K562 (cell line): ENCODE measurements around the gene ST6GALNAC5. TPM values are rescaled to one million over a fixed set of nuclear protein-coding genes. Genes with fewer than 3 reads are reported as not detected.

Experiments used
- ATAC-seq: fragments of 200-7000 bp; cut with Tn5 transposase; 3 replicates; pipeline ENCODE4 v1.9.1; 2020; ENCODE audit warnings: moderate library complexity
- BruUV-seq: library from RNA; stranded (reverse); fragments of 400-500 nt; replicated peaks from 2 replicates; lab custom pipeline; 2021; lab: Mats Ljungman, UMichigan
- CTCF ChIA-PET: fragments of 300-600 bp; formaldehyde crosslinking; extraction: SDS; loops from one replicate; lab custom pipeline; 2021; ENCODE audit warnings: low intra/inter-chr PET ratio; lab: Yijun Ruan, JAX
- POLR2A ChIA-PET: fragments of 300-600, 350-650 bp; sonication (Branson Sonifier 250); formaldehyde crosslinking; extraction: SDS; loops from one replicate; lab custom pipeline; 2021; ENCODE audit warnings: antibody characterized with exemption, inconsistent platforms; lab: Yijun Ruan, JAX
- DNase-seq, 4 experiments: peaks; one replicate each; pipeline versions ENCODE4 v3.0.0 to v3.0.0-alpha.2; 2011 to 2018; ENCODE audit warnings: low spot score in 3 of 4, mixed read lengths in 3 of 4; ENCODE audit errors: extremely low read depth in 1 of 4
- FAIRE-seq: peaks from 2 replicates; lab custom pipeline; 2011; peaks lifted over from hg19 to GRCh38; lab: Jason Lieb, UNC
- H2AFZ ChIP-seq: 2 replicates; pipeline ENCODE4 v1.6.0; 2011; ENCODE audit warnings: low read depth, low read length, control low read depth, inconsistent platforms
- H3K27ac ChIP-seq: fragments of 200-600 bp; 3 replicates; pipeline ENCODE4 v1.8.0; 2011; ENCODE audit warnings: low read depth, mild to moderate bottlenecking, control low read depth, inconsistent platforms, low read length, moderate library complexity, mixed read lengths; ENCODE audit errors: extremely low read depth
- H3K27me3 ChIP-seq, 2 experiments: fragments of 300-600 bp in 1 of 2; 2 replicates in 1 of 2; 3 replicates in 1 of 2; pipeline versions ENCODE4 v1.6.0 to v1.8.0; 2011; ENCODE audit warnings: inconsistent platforms in 2 of 2, low read length in 2 of 2, mild to moderate bottlenecking in 1 of 2, mixed read lengths in 1 of 2, moderate library complexity in 1 of 2; ENCODE audit not compliant: control insufficient read depth in 2 of 2, insufficient read depth in 2 of 2
- H3K36me3 ChIP-seq: fragments of 300-600 bp; 3 replicates; pipeline ENCODE4 v1.8.0; 2011; ENCODE audit warnings: mild to moderate bottlenecking, low read length, inconsistent platforms; ENCODE audit not compliant: control insufficient read depth, insufficient read depth
- H3K4me1 ChIP-seq, 2 experiments: fragments of 200-600 bp in 1 of 2; replicated peaks in 1 of 2; 2 replicates in 1 of 2; 3 replicates in 1 of 2; pipeline versions ENCODE4 v1.5.1 to v1.8.0; 2011; ENCODE audit warnings: inconsistent platforms in 2 of 2, low read length in 2 of 2, mild to moderate bottlenecking in 1 of 2, mixed read lengths in 1 of 2, moderate library complexity in 1 of 2; ENCODE audit not compliant: control insufficient read depth in 2 of 2, insufficient read depth in 2 of 2
- H3K4me2 ChIP-seq: 2 replicates; pipeline ENCODE4 v1.6.1; 2011; ENCODE audit warnings: low read length, control low read depth, inconsistent platforms, mixed read lengths; ENCODE audit not compliant: insufficient read depth
- H3K4me3 ChIP-seq: fragments of 200-600 bp; sonication (generic), shearing (Covaris generic); 2 replicates; pipeline ENCODE4 v1.5.1; 2016; ENCODE audit warnings: control low read depth, inconsistent platforms
- H3K79me2 ChIP-seq: fragments of 200-600 bp; 3 replicates; pipeline ENCODE4 v1.8.0; 2011; ENCODE audit warnings: low read length, inconsistent platforms; ENCODE audit not compliant: control insufficient read depth, insufficient read depth
- H3K9ac ChIP-seq, 2 experiments: 2 replicates each; pipeline versions ENCODE4 v1.6.0 to v1.6.1; 2011; ENCODE audit warnings: low read depth in 2 of 2, low read length in 2 of 2, control low read depth in 1 of 2, inconsistent platforms in 1 of 2, mild to moderate bottlenecking in 1 of 2, mixed read lengths in 1 of 2; ENCODE audit not compliant: insufficient read depth in 1 of 2
- H3K9me1 ChIP-seq: one replicate; pipeline ENCODE4 v1.6.0; 2011; ENCODE audit warnings: inconsistent platforms, mild to moderate bottlenecking, low read length, moderate library complexity; ENCODE audit not compliant: control insufficient read depth, insufficient read depth
- H3K9me3 ChIP-seq: replicated peaks from 2 replicates; pipeline ENCODE4 v1.5.1; 2011; ENCODE audit warnings: low read depth, low read length, inconsistent platforms; ENCODE audit not compliant: control insufficient read depth, insufficient read depth
- H4K20me1 ChIP-seq: replicated peaks from 2 replicates; pipeline ENCODE4 v1.6.1; 2011; ENCODE audit warnings: low read length, inconsistent platforms, mixed read lengths; ENCODE audit not compliant: control insufficient read depth, insufficient read depth
- ARNT ChIP-seq, 2 experiments: fragments of 450-650 bp; IDR thresholded peaks; 2 replicates each; pipeline ENCODE4 v1.6.1; 2016; ENCODE audit warnings: mild to moderate bottlenecking in 1 of 2
- BRD4 ChIP-seq: fragments of 200-600 bp; sonication (generic); IDR thresholded peaks from 2 replicates; pipeline ENCODE4 v1.6.1; 2017; ENCODE audit warnings: inconsistent platforms
- EHMT2 ChIP-seq: fragments of 450-650 bp; IDR thresholded peaks from 2 replicates; pipeline ENCODE4 v1.6.1; 2018; ENCODE audit warnings: antibody characterized with exemption
- HBP1 ChIP-seq: fragments of 450-650 bp; formaldehyde crosslinking; IDR thresholded peaks from 2 replicates; pipeline ENCODE4 v1.4.0; 2022; ENCODE audit warnings: missing genetic modification characterization
- KLF6 ChIP-seq: fragments of 250-450 bp; sonication (Bioruptor Pico); IDR thresholded peaks from 2 replicates; pipeline ENCODE4 v1.4.0; 2020; ENCODE audit warnings: mild to moderate bottlenecking, moderate library complexity, borderline replicate concordance
- REST ChIP-seq, 2 experiments: fragments of 450-650 bp; formaldehyde crosslinking in 1 of 2; IDR thresholded peaks; 2 replicates each; pipeline versions ENCODE4 v1.4.0 to v1.6.1; 2014 to 2020; ENCODE audit warnings: mild to moderate bottlenecking in 2 of 2, borderline replicate concordance in 1 of 2, low read depth in 1 of 2
- TAF1 ChIP-seq: IDR thresholded peaks from 2 replicates; pipeline ENCODE4 v1.6.1; 2011; ENCODE audit warnings: mild to moderate bottlenecking, low read length, moderate library complexity; ENCODE audit not compliant: insufficient read depth, control insufficient read depth, severe bottlenecking; ENCODE audit errors: extremely low read depth
- TBL1XR1 ChIP-seq, 2 experiments: IDR thresholded peaks; 2 replicates each; pipeline ENCODE4 v1.6.1; 2012; ENCODE audit warnings: improper control_type of control experiment in 2 of 2, low read length in 2 of 2, mild to moderate bottlenecking in 1 of 2
- TFE3 ChIP-seq: fragments of 450-650 bp; formaldehyde crosslinking; IDR thresholded peaks from 2 replicates; pipeline ENCODE4 v1.4.0; 2020; ENCODE audit warnings: mild to moderate bottlenecking, mixed read lengths
- THRAP3 ChIP-seq: fragments of 450-650 bp; IDR thresholded peaks from 2 replicates; pipeline ENCODE4 v1.6.1; 2016; ENCODE audit warnings: mild to moderate bottlenecking, inconsistent platforms, borderline replicate concordance
- WGBS: fragments of 100-300 bp; shearing (Covaris generic); methylation state at CpG from one replicate; pipeline ENCODE4 v1.1.6; 2016; ENCODE audit warnings: low coverage, mixed read lengths; ENCODE audit not compliant: insufficient coverage; ENCODE audit errors: missing lambda C conversion rate; 5-methylcytosine and 5-hydroxymethylcytosine counted together
- in situ Hi-C: fragments of 300-500 bp; cut with MboI; formaldehyde crosslinking; loops from 4 replicates; pipeline ENCODE4 v1.15.0; 2018; ENCODE audit warnings: inconsistent platforms, mixed read lengths
- intact Hi-C: fragments of 100-400 bp; cut with micrococcal nuclease; formaldehyde crosslinking; loops from 2 replicates; pipeline ENCODE4 v1.14.2; 2022
- polyA plus RNA-seq, 8 experiments: library from polyadenylated mRNA; depleted of rRNA in 4 of 8; stranded (reverse) in 5 of 8; unstranded in 3 of 8; fragments of >200 nt; fragmentation: Nextera tagmentation in 2 of 8; fragmentation: Illumina TruSeq in 1 of 8; extraction: Ambion mirVana in 2 of 8; extraction: Trizol in 1 of 8; gene quantifications; 2 replicates each; pipeline versions ENCODE4 v1.2.1 to v1.2.3, GENCODE V29; 2011 to 2014; ENCODE audit warnings: inconsistent platforms in 1 of 8, missing spikeins in 1 of 8
- total RNA-seq, 7 experiments: library from RNA; depleted of rRNA in 6 of 7; stranded (reverse); fragments of >200 nt in 6 of 7; fragmentation: Illumina TruSeq in 2 of 7; extraction: Trizol in 2 of 7; gene quantifications; 2 replicates each; pipeline versions ENCODE4 v1.2.1 to v1.2.3, GENCODE V29; 2011 to 2021; ENCODE audit warnings: low replicate concordance in 1 of 7

Gene ST6GALNAC5
- total and polyA plus RNA-seq, 9 of the 15 experiments (the other 6 are each of a cell fraction or from before 2014, with no cell fraction given): 0.04 to 0.14 TPM; not detected in 7

- Histone ChIP-seq H3K79me2 (no peaks in the 10 kb centered on the region), H2AFZ (no peak overlapping the region), H3K36me3 (no peaks in the 10 kb centered on the region), H3K4me3 (no peak overlapping the region), H3K4me2 (no peak overlapping the region), H3K4me1 (no peaks in the 10 kb centered on the region), H4K20me1 (no peaks in the 10 kb centered on the region), H3K27me3 (no peaks in the 10 kb centered on the region; a peak in 1 of 5 replicates), H3K27ac (no peak overlapping the region), H3K9me3 (no peaks in the 10 kb centered on the region), H3K9ac (no peak overlapping the region), H3K9me1 (no peaks in the 10 kb centered on the region)
- no TSS peak for BruUV-seq
- WGBS: 6% methylated on average over 4 of the region's 4 CpGs
- POLR2A ChIA-PET: no interaction called here
- CTCF ChIA-PET: no interaction called here
- FAIRE-seq: no peak
- in situ Hi-C loops: no loop called here
- no peak for ATAC-seq
- 0 out of 2 replicates have a peak, but pooled peaks have one; percentile 30 for TF ChIP-seq EHMT2
- peak; percentile 77 for TF ChIP-seq REST (IDR thresholded peaks at IDR 0.05; ENCODE audit: borderline replicate concordance)
- TF ChIP-seq REST (CRISPR knock-in tag; IDR thresholded peaks at IDR 0.05; ENCODE audit: low read depth): no peak
- no peak for TF ChIP-seq TAF1
- no peak for TF ChIP-seq HBP1 (CRISPR knock-in tag)
- no peak for TF ChIP-seq BRD4
- TF ChIP-seq TBL1XR1 (IDR thresholded peaks at IDR 0.05; ENCODE audit: low read length in 2 of 2): no peak
- TF ChIP-seq TFE3 (CRISPR knock-in tag): no peak
- no peak for TF ChIP-seq THRAP3
- TF ChIP-seq ARNT (IDR thresholded peaks at IDR 0.05): no peak
- no peak for TF ChIP-seq KLF6 (CRISPR knock-in tag)
- no peak for DNase-seq
- intact Hi-C loops: no loop called here
These were observed 195.8 kb downstream of the ST6GALNAC5 start for GRCh38 chr1:77063118-77063517.
